ENCODE data around the gene FADS1.

FADS1 gene

DNA sequence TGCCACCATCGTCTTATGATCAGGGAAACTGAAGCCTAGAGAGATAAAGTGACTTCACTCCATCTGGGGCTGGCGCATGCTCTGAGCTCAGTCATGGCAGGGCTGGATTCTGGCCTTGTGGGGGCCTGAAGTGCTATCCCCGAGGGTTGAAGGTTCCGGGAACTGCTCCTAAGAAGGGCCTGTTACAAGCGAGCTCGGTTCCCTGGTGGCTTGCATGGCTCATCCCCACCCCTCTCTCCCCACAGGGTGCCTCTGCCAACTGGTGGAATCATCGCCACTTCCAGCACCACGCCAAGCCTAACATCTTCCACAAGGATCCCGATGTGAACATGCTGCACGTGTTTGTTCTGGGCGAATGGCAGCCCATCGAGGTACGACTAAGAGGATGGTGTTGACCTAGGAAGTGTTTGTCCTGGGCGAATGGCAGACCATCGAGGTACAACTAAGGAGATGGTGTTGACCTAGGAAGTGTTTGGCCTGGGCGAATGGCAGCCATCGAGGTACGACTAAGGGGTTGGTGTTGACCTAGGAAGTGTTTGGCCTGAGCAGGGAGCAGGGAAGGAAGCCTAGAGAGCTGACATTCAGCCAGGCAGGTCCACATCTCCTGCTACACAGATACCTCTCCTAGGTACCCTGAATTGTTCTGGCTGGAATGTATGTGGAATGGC lies 31.2 kb upstream of the FADS1 start:
- in situ Hi-C loops (cut with HindIII; ENCODE audit: low sequenced_read_pairs), result loop anchor here (5.0 to 10.0 kb wide), 2 partner anchors 53 to 54 kb away; partner anchors contain the start of genes FEN1 and TMEM258

DNA sequence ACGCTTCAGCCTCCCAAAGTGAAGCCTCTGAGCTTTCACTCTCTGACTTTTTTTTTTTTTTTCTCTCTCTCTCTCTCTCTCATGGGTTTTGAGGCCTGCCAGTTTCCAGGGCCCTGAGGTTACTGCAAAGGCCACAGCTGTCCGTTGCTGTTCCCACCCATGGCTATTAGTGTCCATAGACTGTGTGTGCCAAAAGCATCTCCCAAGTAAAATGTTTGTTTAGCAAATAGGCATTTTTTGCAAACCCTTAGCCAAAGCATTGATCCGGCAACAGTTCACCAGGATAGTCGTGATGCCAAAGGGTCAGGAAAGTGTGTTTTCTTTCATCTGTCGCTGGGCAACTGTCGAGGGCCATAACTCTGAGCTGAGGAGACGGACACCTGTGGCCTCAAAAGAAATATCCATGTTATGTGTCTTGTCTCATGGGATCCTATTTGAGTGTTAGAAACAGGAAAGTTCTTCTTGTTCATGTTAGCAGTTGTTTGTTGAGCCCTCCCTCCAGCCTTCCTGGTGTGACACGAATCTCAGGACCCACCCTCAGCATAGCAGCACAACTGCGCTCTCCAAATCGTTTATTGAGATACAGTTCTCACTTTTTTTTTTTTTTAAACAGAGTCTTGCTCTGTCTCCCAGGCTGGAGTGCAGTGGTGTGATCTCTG lies 29.7 kb upstream of the FADS1 start:
- in situ Hi-C loops (cut with HindIII; ENCODE audit: low sequenced_read_pairs), result loop anchor here (5.0 to 10.0 kb wide), 2 partner anchors 52 to 56 kb away; partner anchors contain the start of genes FEN1 and TMEM258

DNA sequence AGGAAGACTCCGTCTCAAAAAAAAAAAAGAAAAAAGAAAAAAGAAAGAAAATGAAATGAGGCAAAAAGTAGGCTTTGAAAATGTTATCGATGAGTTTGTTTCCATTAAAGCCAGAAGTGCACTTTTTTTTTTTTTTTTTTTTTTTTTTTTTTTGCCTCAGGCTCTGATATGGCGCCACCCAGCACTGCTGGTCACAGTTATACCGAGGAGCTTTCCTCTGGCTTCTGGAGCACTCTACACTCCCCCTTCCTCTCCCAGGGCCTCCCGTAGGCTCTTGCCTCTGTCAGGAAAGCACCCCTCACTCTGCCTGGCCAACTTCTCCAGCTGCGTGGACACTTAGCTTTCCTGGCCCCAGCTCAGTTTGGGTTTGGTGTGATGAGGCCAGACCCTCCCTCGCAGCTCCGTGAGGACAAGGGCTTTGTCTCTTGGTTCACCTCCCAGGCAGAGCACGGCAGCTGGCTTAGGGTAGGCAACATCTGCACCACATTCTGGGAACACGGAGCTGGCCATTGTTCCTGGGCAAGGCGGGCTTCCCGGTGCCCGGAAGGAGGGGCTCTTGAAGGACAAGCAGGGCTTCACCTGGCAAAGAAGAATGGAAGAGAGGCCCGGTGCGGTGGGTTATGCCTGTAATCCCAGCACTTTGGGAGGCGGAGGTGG lies 28.2 kb upstream of the FADS1 start:
- in situ Hi-C loops (cut with HindIII; ENCODE audit: low sequenced_read_pairs), result loop anchor here (5.0 to 10.0 kb wide), 2 partner anchors 50 to 57 kb away; partner anchors contain the start of genes FEN1 and TMEM258

DNA sequence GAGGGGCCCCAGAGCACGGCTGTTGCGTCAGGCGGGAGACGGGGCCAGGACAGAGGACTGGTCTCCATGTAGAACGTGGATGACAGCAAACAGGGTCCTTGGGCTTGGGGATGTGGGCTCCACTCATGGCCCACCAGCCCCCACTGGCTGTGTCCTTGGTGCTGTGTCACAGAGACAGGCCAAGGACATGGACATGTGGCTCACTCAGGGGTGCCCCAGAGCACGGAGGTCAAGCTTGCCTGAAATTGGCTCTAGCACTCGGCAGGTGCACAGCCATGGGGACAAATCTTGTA lies 25.7 kb upstream of the FADS1 start:
- in situ Hi-C loops (cut with HindIII; ENCODE audit: low sequenced_read_pairs), result loop anchor here (10.0 kb wide), 1 partner anchor 48 kb away; the partner anchor contains the start of genes FEN1 and TMEM258

DNA sequence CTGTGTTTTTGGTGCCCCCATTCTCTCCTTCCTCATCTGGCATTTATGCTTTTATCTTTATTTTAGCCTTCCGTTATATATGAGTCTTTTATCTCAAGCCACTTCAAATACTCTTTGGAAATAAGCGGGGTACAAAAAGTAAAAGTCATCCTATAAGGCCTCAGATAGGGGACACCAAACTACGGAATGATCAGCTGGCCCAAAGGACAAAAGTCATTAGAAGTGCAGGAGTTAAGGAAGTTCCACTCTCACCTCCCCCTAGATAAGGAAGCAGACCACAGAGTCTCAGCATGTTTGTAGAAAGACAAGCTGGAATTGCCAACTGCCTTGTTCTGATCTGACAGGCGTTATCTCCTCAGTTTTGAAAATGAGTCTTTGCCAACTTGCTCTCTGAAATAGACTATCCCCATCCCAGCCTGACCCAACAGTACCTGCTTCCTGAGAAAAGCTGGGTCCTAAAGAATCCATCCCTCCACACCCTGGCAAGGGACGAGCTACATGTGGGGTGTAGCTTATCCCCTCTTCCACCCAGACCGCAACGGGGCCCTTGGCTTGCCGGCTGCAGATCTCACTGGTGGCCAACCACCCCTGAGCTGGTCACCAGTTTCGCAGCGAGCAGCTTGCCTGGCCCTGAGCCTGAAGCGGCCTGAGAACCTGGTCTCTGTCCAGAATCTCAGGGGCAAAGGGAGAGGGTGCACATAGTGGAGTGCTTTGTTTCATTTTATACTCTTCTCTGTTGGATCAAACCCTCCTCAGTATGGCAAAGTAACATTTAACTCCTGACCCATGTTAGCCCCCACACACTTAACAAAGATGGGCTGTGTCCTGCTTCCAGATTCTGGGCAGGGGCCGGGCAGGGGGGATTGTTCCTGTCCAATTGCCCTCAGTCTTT lies 25.1 kb upstream of the FADS1 start:
- in situ Hi-C loops (cut with HindIII; ENCODE audit: low sequenced_read_pairs), result loop anchor here (10.0 kb wide), 1 partner anchor 47 kb away; the partner anchor contains the start of genes FEN1 and TMEM258

DNA sequence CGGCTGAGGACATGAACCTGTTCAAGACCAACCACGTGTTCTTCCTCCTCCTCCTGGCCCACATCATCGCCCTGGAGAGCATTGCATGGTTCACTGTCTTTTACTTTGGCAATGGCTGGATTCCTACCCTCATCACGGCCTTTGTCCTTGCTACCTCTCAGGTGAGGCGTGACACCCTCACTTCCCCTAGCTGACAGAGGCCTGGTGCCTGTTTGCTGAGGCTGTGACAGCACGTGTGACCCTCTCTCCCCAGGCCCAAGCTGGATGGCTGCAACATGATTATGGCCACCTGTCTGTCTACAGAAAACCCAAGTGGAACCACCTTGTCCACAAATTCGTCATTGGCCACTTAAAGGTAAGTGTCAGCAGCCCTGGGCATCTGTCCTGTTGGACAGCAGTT lies 23.6 kb upstream of the FADS1 start:
- in situ Hi-C loops (cut with HindIII; ENCODE audit: low sequenced_read_pairs), result loop anchor here (10.0 kb wide), 1 partner anchor 46 kb away; the partner anchor contains the start of genes FEN1 and TMEM258

DNA sequence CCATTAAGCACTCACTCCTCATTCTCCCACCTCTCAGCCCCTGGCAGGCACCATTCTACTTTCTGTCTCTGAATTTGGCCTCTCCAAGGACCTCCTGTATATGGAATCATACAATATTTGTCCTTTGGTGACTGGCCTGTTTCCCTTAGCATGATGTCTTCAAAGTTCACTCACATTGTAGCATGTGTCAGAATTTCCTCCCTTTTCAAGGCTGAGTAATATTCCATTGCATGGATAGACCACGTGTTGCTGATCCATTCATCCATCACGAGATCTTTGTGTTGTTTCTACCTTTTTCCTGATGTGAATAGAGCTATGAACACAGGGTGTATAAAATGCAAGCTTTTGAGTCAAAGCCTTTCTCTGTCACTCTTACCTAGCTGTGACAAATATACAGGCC lies 22.9 kb upstream of the FADS1 start:
- in situ Hi-C loops (cut with HindIII; ENCODE audit: low sequenced_read_pairs), result loop anchor here (10.0 kb wide), 1 partner anchor 45 kb away; the partner anchor contains the start of genes FEN1 and TMEM258

DNA sequence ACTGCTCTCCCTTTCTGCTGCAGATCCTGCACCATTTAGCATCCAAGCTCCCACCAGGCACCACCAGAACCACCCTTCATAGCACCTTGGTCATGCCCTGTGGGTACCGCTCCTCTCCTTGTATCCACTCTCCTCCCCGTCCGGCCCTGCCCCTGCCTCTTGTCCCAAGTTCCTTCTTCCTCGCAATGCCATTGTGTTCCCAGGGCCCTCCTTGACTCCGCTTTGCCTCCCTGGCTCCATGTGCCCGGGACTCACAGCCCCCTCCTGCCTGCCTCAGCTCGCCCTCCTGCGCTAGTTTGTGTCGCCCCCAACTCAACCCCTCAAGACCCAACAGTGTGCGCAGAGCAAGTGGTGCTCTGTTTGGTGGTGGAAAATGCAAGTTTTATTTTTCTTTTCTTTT lies 22.1 kb upstream of the FADS1 start:
- in situ Hi-C loops (cut with HindIII; ENCODE audit: low sequenced_read_pairs), result no loop called here

DNA sequence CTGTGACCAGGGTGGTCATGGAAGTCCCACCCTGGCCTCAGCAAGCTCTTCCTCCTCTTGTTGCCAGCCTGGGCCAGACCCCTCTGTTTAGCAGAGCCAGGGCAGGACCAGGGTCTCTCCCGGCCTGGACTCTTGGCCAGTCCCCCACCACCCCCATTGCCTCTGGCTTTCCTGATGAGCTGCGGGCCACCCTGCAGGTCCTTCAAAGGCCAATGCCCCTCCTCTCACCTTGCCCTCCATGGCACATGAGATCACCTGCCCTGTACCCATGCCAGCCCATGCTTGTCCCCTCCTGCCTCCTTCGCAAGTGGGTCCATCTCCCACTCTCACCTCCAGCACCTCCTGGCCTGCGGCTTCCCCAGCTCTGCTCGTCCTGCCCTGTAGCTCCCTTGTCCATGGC lies 21.7 kb upstream of the FADS1 start:
- in situ Hi-C loops (cut with HindIII; ENCODE audit: low sequenced_read_pairs), result no loop called here

DNA sequence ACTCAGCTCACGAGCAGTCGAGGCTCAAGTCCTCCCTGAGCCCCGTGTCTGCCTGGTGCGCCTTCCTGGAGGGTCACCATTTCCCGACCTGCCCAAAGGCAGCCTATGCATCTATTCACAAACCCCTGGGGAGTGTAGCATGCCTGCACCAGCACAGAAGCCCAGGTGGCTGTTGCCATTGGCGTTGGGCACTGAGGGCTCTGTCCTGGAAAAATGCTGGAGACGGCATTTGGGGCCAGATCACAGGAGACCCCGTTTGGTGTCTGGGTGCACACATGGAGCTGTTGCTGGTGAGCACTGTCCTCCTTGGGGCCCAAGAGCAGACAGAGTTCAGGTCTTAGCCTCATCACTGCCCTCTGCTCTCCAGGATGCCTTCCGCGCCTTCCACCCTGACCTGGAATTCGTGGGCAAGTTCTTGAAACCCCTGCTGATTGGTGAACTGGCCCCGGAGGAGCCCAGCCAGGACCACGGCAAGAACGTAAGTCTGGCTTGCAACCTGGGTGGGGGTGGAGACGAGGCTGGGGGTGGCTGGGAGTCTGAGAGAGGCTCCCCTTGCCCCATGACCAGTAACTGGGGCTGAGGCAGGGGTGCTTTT lies 20.7 kb upstream of the FADS1 start:
- in situ Hi-C loops (cut with HindIII; ENCODE audit: low sequenced_read_pairs), result no loop called here

DNA sequence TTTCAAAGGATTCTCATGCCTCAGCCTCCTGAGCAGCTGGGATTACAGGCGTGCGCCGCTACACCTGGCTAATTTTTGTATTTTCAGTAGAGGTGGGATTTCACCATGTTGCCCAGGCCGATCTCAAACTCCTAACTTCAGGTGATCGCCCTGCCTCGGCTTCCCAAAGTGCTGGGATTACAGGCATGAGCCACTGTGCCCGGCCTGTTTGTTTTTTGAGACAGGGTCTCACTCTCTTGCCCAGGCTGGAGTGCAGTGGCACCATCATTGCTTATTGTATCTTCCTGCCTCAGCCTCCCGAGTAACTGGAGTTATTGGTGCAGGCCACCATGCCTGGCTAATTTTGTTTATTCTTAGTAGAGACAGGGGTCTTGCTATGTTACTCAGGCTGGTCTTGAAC lies 19.4 kb upstream of the FADS1 start:
- in situ Hi-C loops (cut with HindIII; ENCODE audit: low sequenced_read_pairs), result no loop called here

DNA sequence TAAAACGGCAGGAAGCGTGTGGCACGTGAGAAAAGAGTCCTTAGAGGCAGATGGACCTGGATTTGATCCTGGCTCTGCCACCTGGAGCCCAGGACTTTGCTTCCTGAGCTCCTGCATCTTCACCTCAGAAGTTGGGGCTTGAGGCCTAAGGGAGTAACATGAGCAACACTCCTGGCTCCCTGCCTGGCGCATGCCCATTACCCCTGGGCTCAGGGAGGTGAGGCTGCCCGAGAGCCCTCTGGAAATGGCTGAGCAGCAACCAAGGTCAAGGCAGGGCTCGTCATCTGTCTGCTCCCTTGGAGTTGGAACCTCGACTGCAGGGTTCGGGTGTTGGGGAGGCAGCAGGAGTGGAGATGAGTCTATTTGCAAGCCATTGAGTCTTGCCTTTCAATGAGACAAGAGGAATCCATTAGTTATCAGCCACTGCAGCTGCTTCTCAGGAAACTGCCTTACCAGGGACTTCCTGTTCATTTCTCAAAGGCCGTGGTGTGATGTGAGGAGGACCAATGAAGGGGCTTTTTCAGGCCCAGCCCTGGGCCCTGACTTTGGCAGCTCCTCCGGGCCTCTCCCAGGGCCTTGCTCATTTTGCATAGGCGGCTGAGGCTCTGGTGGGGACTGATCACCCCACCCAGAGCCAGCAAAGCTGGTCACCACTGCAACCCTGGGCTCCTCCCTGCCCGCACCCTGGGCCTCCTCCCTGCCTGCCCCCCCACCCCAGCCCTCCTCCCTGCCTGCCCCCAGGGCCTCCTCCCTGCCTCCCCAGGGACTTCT lies 17.7 kb upstream of the FADS1 start:
- in situ Hi-C loops (cut with HindIII; ENCODE audit: low sequenced_read_pairs), result no loop called here

DNA sequence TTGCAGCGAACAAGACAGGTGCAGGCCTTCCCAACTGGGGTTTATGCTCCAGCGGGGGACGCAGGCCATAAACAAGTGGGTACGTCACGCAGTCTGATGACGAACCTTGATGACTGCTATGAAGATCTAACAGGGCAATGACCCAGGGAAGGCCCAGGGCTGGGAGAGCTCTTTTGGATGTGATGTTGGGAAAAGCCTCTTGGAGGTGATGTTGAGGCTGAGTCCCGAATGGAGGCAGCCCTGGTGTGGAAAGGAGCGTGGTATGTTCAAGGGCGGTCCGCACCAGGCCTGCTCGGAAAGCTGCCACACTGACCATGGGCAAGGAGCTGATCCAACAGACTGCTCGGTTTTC lies 17.1 kb upstream of the FADS1 start:
- in situ Hi-C loops (cut with HindIII; ENCODE audit: low sequenced_read_pairs), result no loop called here

DNA sequence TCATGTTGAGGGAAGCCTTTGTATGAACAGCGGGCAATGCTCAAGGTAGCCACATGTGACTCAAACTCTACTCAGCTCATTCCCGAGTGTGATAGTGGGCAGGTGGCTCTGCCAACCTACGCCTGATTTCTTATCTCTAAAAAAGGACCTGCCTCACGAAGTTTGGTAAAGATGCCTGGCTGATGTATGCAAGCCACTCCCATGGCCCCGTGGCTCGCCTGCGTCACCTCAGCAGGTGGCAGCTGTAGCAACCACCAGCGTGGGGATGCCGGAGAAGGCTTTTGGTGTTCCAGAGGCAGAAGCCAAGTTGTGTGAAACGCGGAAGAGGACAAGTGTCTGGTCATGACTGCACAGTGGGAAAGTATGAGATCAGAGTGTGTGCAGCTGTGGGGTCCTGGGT lies 16.7 kb upstream of the FADS1 start:
- in situ Hi-C loops (cut with HindIII; ENCODE audit: low sequenced_read_pairs), result no loop called here

DNA sequence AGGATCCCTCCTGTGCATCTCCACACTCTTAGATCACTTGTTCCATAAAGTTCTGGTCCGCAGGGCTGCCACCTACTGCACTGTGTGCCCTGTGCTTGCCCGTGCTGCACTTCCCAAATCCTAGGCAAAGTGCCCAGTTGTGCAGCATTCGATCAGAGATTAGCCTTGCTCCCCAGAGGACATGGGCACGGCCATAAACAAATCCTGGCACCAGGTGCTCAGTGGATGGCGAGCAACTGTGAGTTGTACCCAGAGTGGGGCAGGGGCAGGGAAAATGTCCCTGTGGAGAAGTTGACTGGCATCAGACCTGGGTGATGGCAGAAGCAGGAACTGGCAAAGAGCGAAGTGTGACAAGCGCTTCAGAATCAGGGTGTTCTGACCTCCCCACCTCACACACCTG lies 16.0 kb upstream of the FADS1 start:
- in situ Hi-C loops (cut with HindIII; ENCODE audit: low sequenced_read_pairs), result no loop called here

DNA sequence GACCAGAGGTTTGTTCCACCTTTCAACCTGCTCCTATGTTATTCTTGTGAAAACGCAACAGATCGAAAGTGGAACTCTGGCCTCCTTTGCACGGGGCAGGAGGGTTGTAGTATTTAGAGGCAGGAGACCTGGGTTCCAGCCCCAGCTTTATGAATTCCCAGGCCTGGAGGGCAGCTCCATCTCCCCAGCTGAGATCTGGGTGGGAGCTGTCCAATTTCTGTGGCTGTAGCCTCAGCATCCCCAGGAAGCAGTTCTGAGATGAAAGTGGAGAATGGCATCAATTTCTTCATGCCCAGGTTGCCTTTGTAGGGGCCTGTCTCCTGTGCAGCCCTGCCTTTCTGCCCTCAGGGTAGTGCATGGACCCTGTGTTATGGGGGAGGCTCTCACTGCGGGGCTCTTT lies 15.4 kb upstream of the FADS1 start:
- in situ Hi-C loops (cut with HindIII; ENCODE audit: low sequenced_read_pairs), result no loop called here

DNA sequence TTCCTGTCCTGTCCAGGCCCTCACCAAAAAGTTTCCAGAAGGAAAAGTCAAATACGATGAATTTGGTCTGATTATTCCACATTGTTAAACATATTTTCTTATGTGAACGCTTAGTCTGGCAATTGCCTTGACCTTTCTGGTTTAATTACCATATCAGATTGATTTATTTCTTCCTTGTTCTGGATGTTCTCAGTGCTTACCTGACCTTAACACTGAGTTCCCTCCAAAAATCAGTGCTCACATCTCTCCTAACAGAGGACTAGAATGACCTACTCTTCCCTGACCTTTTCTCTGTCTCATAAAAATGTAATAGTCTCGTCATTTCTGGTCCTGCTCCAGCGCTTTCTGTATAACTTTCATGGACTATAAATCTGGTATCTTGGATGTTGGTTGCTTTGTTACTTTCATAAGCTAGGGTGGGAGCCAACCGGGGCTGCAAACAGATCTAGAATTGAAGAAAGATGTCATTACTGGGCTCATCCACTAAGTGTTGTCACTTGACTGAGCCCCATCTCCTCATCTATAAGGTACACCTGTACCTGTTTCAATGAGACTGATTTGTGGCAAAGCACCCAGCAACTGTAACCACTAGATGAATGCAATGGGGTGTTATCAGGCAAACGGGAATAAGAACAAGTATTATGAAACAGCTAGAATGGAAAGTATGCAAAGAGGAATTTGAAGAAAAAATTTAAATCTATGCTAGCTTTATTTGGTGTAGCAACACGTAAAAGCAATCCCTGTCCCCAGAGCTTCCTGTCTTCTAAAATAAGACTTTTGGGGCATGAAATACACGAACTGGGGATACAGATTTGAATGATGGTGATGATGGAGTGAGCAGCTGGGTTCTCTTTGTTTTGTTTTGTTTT lies 13.7 kb upstream of the FADS1 start:
- in situ Hi-C loops (cut with HindIII; ENCODE audit: low sequenced_read_pairs), result no loop called here

DNA sequence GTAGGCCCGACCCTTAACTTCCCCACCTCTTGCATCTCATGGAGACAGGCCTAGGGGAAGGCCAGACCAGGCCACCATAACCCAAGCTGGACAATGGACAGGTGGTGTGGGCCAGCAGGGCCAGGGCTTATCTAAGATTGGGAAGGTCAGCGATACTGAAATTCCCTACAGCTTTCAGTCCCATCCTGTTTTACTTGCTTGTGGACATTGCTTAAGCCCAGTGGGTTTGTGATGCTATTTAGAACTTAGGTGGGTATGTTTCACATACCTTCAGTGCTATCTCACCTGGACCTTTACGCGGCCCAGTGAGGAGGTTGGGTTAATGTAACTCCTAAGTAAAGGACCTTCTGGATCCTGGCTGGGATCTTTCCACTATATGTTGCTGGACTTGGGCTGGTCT lies 13.0 kb upstream of the FADS1 start:
- in situ Hi-C loops (cut with HindIII; ENCODE audit: low sequenced_read_pairs), result no loop called here
